GM21737 (cell line): ENCODE data around the gene ZNF532.
"Not testable (repeated sequence)": the region's sequence is repeated elsewhere in the genome, so short reads cannot be mapped to it uniquely, and the experiment has no call there.

Experiments used
- ATAC-seq: cut with Tn5 transposase; IDR thresholded peaks from one replicate; pipeline ENCODE4 v1.9.1; 2021; ENCODE audit warnings: mild to moderate bottlenecking, moderate library complexity; ENCODE audit not compliant: unreplicated experiment

The ZNF532 gene

GRCh38 chr18:58898010-58898799 is 33.5 kb downstream of the ZNF532 start:
- ATAC-seq: no peak

GRCh38 chr18:58900015-58900649 is 35.5 kb downstream of the ZNF532 start:
- no peak for ATAC-seq

GRCh38 chr18:58901143-58901542 is 36.5 kb downstream of the ZNF532 start:
- no peak for ATAC-seq

GRCh38 chr18:58901783-58902182 is 37.1 kb downstream of the ZNF532 start:
- ATAC-seq: no peak

- no peak for ATAC-seq
These were observed 38.3 kb downstream of the ZNF532 start for GRCh38 chr18:58902961-58903360.

GRCh38 chr18:58903533-58903932 is 38.9 kb downstream of the ZNF532 start:
- ATAC-seq: no peak

GRCh38 chr18:58905777-58906428 is 41.2 kb downstream of the ZNF532 start:
- no peak for ATAC-seq

GRCh38 chr18:58908006-58908405 is 43.3 kb downstream of the ZNF532 start:
- ATAC-seq: no peak

- ATAC-seq: no peak
These were observed 44.8 kb downstream of the ZNF532 start for GRCh38 chr18:58909521-58909920.

- no peak for ATAC-seq
These were observed 46.6 kb downstream of the ZNF532 start for GRCh38 chr18:58911241-58911640.

- no peak for ATAC-seq
These were observed 47.1 kb downstream of the ZNF532 start for GRCh38 chr18:58911766-58912165.

- ATAC-seq: no peak
These were observed 50.5 kb downstream of the ZNF532 start for GRCh38 chr18:58915006-58915799.

- ATAC-seq: no peak
These were observed 51.3 kb downstream of the ZNF532 start for GRCh38 chr18:58915995-58916394.

- not testable (repeated sequence) for ATAC-seq
These were observed 55.3 kb downstream of the ZNF532 start for GRCh38 chr18:58919934-58920333.

GRCh38 chr18:58922995-58923394 is 58.3 kb downstream of the ZNF532 start:
- ATAC-seq: no peak

- ATAC-seq: no peak
These were observed 59.8 kb downstream of the ZNF532 start for GRCh38 chr18:58924473-58924872.

GRCh38 chr18:58927659-58928058 is 63.0 kb downstream of the ZNF532 start:
- no peak for ATAC-seq

GRCh38 chr18:58928386-58928785 is 63.7 kb downstream of the ZNF532 start:
- ATAC-seq: no peak

- no peak for ATAC-seq
These were observed 64.5 kb downstream of the ZNF532 start for GRCh38 chr18:58929206-58929605.

GRCh38 chr18:58934356-58934755 is 69.7 kb downstream of the ZNF532 start:
- no peak for ATAC-seq

- no peak for ATAC-seq
These were observed 70.4 kb downstream of the ZNF532 start for GRCh38 chr18:58934933-58935577.
